ENCODE results near the gene ZBTB20. TPM values are rescaled to one million over a fixed set of nuclear protein-coding genes. Genes with fewer than 3 reads are reported as not detected.

The ZBTB20 gene
- total RNA-seq, 1 donor from 2014 or later: 84.2 TPM

GRCh38 chr3:114332342-114333179, 814.5 kb downstream of the ZBTB20 start:
- intact Hi-C loops (cut with DNase I): no loop called here
- no peak for DNase-seq (ENCODE audit: low spot score)

GRCh38 chr3:114331710-114332109, 815.4 kb downstream of the ZBTB20 start:
- intact Hi-C loops (cut with DNase I): no loop called here
- DNase-seq (ENCODE audit: low spot score): no peak

DNA sequence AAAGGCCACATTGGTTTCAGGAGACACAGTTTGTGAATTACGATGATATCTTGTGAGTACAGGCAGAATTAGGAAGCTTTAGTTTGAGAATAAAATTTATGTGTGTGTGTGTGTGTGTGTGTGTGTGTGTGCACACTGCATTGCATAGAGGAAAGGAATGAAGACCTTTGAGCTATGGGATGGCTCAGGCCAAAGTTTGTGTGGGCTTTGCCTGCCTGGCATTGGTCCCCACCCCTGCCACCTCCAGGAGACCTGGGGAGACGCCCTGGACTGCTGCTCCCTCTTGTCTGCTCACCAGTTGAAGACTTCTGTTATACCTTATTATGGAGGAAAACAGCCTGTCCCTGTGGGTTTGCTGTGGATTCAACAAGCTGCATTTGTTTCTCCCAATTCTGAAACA, 816.1 kb downstream of the ZBTB20 start:
- intact Hi-C loops (cut with DNase I): no loop called here
- DNase-seq (ENCODE audit: low spot score): no peak

GRCh38 chr3:114329823-114330222, 817.3 kb downstream of the ZBTB20 start:
- no peak for DNase-seq (ENCODE audit: low spot score)
- intact Hi-C loops (cut with DNase I): no loop called here

- intact Hi-C loops (cut with DNase I): no loop called here
- DNase-seq (ENCODE audit: low spot score): no peak
Measured at GRCh38 chr3:114328345-114328744, 818.7 kb downstream of the ZBTB20 start.

DNA sequence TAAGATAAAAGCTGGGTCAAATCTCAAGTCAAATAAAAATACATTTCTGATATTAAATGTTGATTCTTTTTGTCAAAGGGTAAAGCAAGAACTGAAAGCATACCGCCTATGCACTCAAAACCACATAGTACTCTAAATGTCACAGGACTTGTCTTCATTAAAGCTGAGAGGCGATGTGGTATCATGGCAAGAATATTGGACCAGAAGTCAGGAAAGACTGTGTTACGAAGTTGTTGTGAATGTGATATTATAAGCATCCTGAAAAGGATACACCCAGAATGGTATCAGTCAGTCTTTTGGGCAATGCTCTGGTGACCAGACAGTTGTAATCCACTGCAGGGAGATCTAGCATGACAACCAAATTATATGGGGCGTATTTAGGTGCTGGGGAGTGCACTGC, 819.4 kb downstream of the ZBTB20 start:
- intact Hi-C loops (cut with DNase I): no loop called here
- no peak for DNase-seq (ENCODE audit: low spot score)

DNA sequence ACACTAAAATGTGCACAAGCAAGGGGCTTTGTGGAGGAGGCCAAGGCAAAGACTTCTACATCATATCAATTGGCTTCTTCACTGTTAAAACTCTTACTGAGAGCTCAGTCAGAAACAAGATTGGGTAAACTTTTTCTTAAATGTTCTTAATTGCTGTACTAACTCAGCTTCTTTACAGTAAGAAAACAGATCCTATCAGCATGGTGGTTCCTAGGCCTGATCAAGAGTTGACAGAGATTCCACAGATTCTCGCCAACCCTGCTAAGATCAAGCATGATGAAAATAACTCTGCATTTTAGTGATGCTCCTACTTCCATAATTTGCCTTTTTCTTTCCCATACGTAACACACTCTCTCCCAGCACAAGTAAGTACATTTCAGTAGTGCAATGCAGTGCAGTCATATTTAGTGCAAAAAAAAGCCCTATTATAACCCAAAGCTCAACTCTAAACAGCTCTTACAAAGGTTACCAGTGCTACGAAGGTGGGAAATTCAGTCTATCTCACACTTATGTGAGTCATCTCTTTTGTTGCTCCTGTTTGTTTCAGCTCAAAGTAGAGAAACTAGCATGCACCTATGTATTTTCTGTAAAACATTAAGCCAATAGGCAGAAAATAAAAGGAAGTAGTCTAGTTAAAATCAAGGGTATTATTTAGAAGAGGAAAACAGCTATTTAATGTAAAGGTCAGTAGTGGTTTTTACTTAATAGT, 823.4 kb downstream of the ZBTB20 start:
- intact Hi-C loops (cut with DNase I): no loop called here
- DNase-seq (ENCODE audit: low spot score): no peak

GRCh38 chr3:114320246-114320645, 826.8 kb downstream of the ZBTB20 start:
- DNase-seq (ENCODE audit: low spot score): no peak
- intact Hi-C loops (cut with DNase I): no loop called here

DNA sequence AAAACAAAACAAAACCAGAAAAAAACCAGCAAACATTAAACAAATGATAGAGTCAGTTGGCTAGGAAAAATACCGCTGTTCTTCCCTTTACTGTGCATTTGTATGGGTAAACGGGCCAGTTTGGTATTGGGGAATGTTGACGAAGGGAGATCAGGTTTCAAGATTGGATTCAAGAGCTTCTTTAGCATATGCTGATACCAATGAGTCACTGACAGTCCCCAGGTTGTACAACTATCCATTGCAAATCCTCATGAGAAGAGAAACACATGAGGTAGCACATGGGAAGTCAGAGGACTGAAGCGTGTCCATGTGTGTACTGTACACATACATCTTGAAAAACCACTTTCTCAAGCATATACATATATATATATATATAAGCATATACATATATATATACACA, 827.6 kb downstream of the ZBTB20 start:
- no peak for DNase-seq (ENCODE audit: low spot score)
- intact Hi-C loops (cut with DNase I): no loop called here

DNA sequence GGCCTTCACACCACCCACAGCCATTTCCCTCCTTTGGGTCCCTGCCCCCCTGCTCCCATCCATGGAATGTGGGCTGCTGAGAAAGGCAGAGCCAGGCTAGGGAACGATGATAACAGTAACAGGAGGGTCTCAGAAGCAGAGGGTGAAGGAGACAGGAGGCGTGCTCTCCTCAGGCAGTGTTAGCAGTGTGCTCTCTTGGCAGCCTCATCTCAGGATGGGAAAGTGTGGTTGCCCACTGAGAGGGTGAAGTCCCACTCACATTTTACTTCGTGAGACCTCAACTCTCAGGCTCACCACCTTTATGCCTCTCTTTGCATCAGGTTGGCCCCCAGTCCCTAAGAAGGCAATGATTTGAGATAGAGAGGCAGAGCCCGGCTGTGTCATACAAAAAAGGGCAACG, 828.8 kb downstream of the ZBTB20 start:
- intact Hi-C loops (cut with DNase I): no loop called here
- no peak for DNase-seq (ENCODE audit: low spot score)

DNA sequence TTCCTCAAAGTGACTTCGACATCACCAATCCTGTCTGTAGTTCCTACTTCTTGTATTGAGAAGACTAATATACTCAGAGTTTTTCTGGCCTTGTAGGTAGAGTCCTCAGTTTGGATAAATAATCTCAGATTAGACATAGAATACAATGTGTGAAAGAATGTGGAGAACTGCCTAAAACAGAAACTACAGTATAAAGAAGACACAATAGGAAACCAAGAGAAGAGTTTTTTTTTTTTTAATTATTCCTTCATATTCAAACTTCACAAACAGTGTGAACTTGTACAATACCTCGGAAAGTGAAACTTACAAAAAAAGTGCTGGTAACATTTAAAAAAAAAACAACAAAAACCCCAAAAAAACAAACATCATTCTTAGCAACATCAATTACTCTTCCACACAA, 832.8 kb downstream of the ZBTB20 start:
- DNase-seq (ENCODE audit: low spot score): no peak
- intact Hi-C loops (cut with DNase I): no loop called here

GRCh38 chr3:114313426-114313825, 833.7 kb downstream of the ZBTB20 start:
- no peak for DNase-seq (ENCODE audit: low spot score)
- intact Hi-C loops (cut with DNase I): no loop called here

DNA sequence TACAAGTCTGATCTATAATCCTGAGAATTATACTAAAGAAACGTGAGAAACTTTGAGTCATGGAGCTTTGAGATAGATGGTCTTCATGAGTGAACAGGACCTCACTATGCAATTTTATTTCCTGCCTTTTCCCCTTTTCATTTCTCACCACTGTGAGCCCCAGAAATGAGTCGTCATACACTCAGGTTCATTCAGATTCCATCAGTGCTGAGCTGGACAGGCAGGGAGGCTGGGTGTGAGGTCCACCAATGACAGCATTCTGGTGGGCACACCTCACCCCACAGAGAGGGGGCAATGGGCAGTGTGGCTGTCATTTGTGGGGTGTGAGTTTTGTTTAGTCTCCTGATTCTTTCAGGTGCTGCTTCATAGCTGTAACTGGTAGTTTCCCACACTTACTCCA, 836.4 kb downstream of the ZBTB20 start:
- no peak for DNase-seq (ENCODE audit: low spot score)
- intact Hi-C loops (cut with DNase I): no loop called here

DNA sequence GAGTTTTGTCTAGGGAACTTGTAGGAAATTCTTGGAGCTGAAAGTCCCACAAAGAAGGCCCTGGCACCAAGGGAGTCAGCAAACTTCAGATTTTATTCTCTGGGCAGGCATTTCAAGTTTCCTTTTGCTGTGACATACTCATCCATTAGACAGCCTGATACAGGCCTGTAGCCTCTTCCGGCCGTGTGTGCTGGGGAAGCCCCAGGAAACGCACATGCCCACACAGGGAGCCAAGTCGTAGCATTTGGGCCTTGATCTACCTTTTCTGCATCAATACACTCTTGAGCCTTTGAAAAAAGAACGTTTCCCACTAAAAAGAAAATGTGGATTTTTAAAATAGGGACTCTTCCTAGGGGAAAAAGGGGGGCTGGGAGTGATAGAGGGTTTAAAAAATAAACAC, 838.3 kb downstream of the ZBTB20 start:
- intact Hi-C loops (cut with DNase I): no loop called here
- no peak for DNase-seq (ENCODE audit: low spot score)

- DNase-seq (ENCODE audit: low spot score): no peak
- intact Hi-C loops (cut with DNase I): no loop called here
Measured at GRCh38 chr3:114308377-114308776, 838.7 kb downstream of the ZBTB20 start.

DNA sequence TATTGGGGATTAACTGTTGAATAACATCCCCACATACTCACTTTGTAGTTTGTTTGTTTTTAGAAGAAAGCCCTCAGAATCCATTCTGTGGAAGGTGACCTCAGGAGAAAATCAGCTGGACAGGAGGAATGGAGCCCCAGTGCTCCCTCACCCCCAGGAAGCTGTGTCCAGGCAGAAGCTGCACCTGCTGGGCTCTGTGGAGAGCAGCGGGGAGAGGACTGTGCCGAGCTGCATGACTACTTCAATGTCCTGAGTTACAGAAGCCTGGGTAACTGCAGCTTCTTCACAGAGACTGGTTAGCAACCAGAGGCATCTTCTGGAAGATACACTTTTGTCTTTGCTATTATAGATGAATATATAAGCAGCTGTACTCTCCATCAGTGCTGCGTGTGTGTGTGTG, 839.3 kb downstream of the ZBTB20 start:
- no peak for DNase-seq (ENCODE audit: low spot score)
- intact Hi-C loops (cut with DNase I): no loop called here

DNA sequence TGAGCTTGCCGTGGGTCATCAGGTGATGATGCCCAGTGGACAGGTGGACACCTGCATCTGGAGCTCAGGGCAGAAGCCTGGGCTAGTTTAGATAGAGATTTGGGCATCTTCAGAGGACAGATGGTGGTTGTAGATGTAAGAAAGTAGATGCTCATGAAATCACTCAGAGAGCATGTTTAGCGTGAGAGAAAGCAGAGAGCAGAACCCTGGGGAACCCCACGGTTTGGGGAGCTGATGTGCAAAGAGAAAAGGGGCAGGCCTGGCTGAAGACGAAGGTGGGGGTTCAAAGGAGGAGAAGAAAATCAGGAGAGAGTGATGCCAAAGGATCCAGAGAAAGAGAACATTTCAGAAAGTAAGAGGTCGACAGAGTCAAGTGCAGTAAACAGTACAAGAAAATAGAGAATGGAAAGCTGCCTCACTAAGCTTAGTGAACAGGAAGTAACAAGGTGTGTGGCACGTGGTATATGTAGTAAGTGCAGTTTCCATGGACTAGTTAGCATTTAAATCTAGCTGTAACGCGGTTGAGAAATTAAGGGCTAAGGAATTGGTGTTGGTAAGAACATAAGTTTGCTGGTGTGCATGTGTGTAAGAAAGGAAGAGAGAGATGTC, 839.8 kb downstream of the ZBTB20 start:
- DNase-seq (ENCODE audit: low spot score): no peak
- intact Hi-C loops (cut with DNase I): no loop called here

DNA sequence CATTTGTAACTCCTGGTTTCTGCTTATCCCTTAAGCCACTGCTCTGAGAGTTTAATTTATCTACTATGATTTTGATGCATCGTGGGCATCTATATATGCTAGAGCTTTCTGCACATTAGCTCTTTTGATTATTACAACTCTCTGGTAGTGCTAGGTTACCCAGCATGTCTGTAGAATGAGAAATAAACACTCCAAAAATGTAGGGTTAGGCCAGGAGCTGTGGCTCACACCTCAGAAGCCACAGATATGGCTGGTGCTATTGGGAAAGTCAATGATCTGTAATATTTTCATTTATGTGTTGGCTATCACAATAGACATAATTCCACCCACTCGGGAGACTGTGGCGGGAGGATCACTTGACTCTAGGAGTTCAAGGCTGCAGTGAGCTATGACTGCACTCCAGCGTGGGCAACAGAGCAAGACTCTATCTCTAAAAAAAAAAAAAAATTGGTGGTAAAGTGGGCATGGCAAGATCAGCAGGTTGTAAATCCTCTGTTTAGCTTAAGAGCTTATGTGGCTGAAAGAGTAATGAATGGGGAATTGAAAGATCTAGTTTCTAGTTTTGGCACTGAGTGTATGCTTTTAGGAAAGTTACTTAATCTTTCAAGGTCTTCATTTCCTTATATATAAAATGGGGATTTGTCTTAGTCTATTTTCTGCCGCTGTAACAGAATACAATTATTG, 847.0 kb downstream of the ZBTB20 start:
- no peak for DNase-seq (ENCODE audit: low spot score)
- intact Hi-C loops (cut with DNase I): loop anchor here (10.0 kb wide), 1 partner anchor 145 kb away; no protein-coding TSS in a partner anchor

DNA sequence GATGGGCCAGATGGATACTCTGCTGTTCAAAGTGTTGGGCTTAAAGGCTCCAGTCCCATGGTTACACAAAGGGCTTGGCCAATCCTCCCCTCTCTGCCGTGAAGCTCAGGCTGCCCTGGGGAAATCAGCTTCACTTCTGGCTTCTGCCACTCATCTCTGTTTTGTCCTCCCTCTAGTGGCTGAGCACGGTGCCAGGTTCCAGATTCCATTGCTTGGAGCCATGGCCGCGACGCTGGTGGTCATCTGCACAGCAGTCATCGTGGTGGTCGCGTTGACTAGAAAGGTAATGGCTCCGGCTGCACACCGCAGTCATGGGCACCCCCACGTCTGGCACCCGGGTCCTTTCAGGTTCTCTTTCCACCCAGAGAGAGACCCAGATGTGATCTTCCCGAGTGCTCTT, 847.7 kb downstream of the ZBTB20 start:
- intact Hi-C loops (cut with DNase I): loop anchor here (10.0 kb wide), 1 partner anchor 145 kb away; no protein-coding TSS in a partner anchor
- no peak for DNase-seq (ENCODE audit: low spot score)

DNA sequence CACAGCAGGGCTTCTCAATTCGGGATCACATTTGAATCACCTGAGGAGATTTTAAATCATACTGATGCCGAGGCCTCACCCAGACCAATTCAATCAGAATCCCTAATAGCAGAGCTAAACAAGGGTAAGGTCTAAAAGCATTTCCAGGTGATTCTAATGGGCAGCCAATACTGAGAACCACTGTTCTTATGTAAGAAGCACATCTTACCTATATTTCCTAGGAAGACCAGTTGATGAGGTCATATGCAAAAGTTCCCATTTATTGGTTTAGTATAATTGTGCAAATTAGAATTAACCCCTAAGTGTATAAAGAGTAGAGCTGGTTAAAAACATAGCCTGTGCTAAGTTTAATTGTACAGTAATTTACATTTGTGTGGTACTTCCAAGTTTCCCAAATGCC, 851.1 kb downstream of the ZBTB20 start:
- no peak for DNase-seq (ENCODE audit: low spot score)
- intact Hi-C loops (cut with DNase I): loop anchor here (10.0 kb wide), 1 partner anchor 141 kb away; no protein-coding TSS in a partner anchor
